ENCODE data around the gene NT5DC4. TPM values are rescaled to one million over a fixed set of nuclear protein-coding genes. Genes with fewer than 3 reads are reported as not detected.
"Not testable (repeated sequence)": the region's sequence is repeated elsewhere in the genome, so short reads cannot be mapped to it uniquely, and the experiment has no call there.

The NT5DC4 gene
- total RNA-seq, 2 donors from 2014 or later = not detected

DNA sequence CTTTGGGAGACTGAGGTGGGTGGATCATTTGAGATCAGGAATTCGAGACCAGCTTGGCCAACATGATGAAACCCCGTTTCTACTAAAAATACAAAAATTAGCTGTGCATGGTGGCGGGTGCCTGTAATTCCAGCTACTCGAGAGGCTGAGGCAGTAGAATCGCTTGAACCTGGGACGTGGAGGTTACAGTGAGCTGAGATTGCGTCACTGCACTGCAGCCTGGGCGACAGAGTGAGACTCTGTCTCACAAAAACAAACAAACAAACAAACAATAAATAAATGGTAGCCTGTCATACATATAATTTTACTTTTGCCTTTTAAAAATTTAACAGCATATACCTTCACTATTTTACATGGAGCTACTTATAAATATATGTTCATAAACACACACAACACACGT, 13.9 kb upstream of the NT5DC4 start:
- ATAC-seq; H3K4me3 Mint-ChIP-seq; H3K36me3 Mint-ChIP-seq (ENCODE audit: low read depth); H3K27ac Mint-ChIP-seq; H3K9me3 ChIP-seq (ENCODE audit: control insufficient read depth, low read length, poor library complexity, severe bottlenecking); DNase-seq; H3K27me3 Mint-ChIP-seq: not testable (repeated sequence)
- peaks cover 26% of the 10 kb centered on the region for H3K4me1 Mint-ChIP-seq

DNA sequence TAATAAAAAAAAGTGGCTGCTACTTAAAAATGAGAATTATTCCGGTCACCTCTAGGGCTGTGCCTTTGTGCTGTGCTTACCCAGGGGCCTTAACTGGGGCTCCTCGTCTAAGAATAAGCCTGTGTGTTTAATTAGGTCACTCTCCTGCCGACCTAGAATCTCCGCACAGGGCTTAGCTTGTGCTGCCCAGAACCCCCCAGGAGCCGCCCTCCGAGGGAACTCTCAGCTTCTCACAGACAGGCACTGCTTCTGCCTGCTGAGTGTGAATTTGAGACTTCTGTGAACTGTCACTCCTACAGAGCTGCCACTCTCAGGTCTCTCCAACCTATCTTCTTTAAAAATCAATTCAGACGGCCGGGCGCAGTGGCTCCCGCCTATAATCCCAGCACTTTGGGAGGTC, 11.9 kb upstream of the NT5DC4 start:
- DNase-seq (no peak), ATAC-seq (no peak)
- peaks cover 4% of the 10 kb centered on the region for H3K36me3 Mint-ChIP-seq (ENCODE audit: low read depth)
- peak overlapping the region; percentile 50 for H3K4me3 Mint-ChIP-seq
- H3K27ac Mint-ChIP-seq = no peak overlapping the region
- H3K4me1 Mint-ChIP-seq = peaks cover 26% of the 10 kb centered on the region
- H3K27me3 Mint-ChIP-seq = peaks cover 21% of the 10 kb centered on the region
- H3K9me3 ChIP-seq (ENCODE audit: control insufficient read depth, low read length, poor library complexity, severe bottlenecking) = no peaks in the 10 kb centered on the region

DNA sequence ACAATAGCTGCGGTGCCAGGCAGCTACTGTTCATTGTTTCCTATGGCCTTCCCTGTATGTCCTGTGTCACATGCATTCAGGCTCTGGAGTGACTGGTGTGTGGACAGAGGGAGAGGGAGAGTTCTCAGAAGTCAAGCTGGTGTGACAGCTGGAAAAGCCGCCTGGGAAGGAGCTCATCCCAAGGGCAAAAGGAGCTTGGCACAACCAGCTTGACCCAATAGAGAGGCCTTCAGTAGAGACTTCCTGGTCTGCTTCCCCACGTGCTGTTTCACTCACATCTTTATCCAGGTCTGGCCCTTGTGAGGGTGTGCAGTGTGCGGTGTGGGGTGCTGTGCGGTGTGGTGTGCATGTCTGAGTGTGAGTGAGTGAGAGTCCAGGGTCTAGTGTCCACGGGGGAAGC, 11.1 kb upstream of the NT5DC4 start:
- DNase-seq (no peak), ATAC-seq (no peak)
- H3K36me3 Mint-ChIP-seq (ENCODE audit: low read depth) = peaks cover 3% of the 10 kb centered on the region
- H3K27ac Mint-ChIP-seq = no peak overlapping the region
- H3K9me3 ChIP-seq (ENCODE audit: control insufficient read depth, low read length, poor library complexity, severe bottlenecking) = no peaks in the 10 kb centered on the region
- peaks cover 25% of the 10 kb centered on the region for H3K4me1 Mint-ChIP-seq
- H3K4me3 Mint-ChIP-seq = no peak overlapping the region
- peaks cover 25% of the 10 kb centered on the region for H3K27me3 Mint-ChIP-seq

DNA sequence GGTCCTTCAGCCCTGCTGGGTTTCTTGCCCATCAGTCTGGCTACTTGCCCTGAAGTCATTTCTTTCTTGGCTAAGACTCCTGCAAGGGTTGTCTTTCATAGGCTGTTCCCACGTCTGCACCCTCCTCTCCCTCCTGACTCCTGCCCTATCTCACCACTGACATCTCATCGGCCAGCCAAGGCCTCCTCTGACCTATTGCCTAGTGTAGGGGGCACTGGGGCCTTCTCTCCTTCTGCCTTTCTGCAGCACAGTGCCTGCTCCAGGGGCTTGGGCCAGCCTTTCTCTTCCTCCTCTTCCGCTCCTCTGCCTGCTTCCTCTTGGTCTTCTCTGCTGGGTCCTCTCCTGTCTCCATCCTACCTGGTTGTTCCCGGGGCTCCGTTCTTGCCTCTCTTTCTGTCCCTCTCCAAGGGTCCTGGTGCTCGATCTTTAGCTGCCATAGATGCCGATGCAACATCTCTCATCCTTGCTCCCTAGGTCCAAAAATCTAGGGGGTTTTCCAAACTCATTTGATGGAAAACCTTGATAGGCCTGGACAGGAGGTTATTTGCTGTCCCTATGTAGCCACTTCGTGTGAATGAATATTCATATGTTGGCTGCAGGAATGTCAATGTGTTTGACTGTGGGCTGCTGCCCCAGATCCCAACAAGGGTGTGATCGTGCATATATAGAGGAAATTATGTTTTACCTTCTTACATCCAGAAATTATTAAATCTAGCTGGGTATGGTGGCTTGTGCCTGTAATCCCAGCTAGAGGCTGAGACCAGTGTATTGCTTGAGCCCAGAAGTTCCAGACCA, 9.7 kb upstream of the NT5DC4 start:
- ATAC-seq (no peak), DNase-seq (no peak)
- Mint-ChIP-seq H3K4me3 (no peak overlapping the region), H3K27ac (no peak overlapping the region), H3K4me1 (peaks cover 20% of the 10 kb centered on the region), H3K36me3 (ENCODE audit: low read depth) (peaks cover 2% of the 10 kb centered on the region), H3K27me3 (peaks cover 23% of the 10 kb centered on the region)
- no peaks in the 10 kb centered on the region for H3K9me3 ChIP-seq (ENCODE audit: control insufficient read depth, low read length, poor library complexity, severe bottlenecking)

DNA sequence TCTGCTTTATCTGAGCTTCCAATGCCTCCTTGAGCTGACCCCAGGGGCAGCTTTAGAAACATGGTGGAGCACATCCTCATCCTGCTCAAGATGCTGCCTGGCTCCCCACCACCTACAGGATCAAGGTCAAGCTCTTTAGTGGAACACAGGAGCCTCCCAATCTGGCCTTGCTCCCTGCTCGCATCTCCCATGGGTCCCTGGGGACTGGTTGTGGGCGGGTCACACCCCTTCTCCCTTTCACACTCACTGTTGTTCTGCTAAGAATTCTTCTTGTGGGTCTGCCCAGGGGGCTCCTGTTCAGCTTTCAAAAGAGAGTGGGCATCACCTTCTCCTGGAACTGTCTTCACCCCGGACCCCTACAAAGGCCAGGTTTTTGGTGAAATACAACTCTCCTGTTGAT, 8.4 kb upstream of the NT5DC4 start:
- no peak for ATAC-seq
- Mint-ChIP-seq H3K27ac (peak overlapping the region; percentile 27), H3K36me3 (ENCODE audit: low read depth) (peaks cover 2% of the 10 kb centered on the region), H3K4me3 (peak overlapping the region; percentile 12), H3K4me1 (peaks cover 16% of the 10 kb centered on the region), H3K27me3 (peaks cover 20% of the 10 kb centered on the region)
- H3K9me3 ChIP-seq (ENCODE audit: control insufficient read depth, low read length, poor library complexity, severe bottlenecking) = no peaks in the 10 kb centered on the region
- no peak for DNase-seq

DNA sequence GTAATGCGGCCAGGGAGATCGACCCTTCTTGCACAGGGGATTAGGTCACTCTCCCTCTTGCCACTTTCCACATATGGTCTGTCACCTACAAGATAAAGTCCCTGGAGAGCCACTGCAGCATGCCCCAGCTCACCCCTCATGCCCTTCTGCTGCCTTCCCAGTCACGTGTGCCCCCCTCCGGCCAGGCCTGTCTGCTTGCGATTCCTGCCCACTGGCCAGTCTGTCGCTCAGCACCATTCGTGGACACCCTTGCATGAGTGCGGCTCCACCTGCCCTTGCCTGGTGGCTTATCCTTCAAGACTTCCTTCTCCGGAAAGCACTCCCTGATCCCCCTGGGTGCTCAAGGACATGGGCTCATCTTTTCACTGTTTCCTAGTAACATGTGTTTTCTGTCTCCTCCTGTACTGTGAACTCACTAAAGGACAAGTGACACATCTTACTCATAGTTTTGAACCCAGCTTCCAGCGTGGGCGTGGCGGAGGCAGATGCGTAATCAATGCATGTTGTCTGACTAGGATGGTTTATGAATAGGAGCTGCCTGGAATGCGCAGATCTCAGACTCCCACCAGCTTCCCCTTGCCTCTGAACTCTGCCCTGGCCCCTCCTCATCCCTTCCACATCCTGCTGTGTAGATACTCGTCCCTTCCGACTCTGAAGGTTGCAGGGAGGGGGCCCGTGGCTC, 7.8 kb upstream of the NT5DC4 start:
- no peak for ATAC-seq
- peaks cover 20% of the 10 kb centered on the region for H3K27me3 Mint-ChIP-seq
- H3K36me3 Mint-ChIP-seq (ENCODE audit: low read depth) = peaks cover 2% of the 10 kb centered on the region

DNA sequence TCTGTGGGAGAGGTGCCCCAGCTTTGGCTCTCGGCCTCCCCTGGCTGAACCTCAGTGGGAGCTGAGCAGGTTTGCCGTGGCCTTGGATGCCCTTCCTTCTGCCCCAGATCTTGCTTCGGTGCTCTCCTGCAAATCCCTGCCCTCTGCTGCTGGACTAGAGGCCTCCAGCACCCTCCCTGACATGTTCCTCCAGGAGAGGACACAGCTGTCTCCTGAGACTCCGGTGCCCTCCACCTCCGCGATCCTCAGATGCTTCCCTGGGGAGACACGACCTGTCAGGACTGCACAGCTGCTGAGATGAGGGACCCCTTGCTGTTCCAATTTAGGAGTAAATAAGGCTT, 7.3 kb upstream of the NT5DC4 start:
- Mint-ChIP-seq H3K27ac (no peak overlapping the region), H3K4me1 (peaks cover 13% of the 10 kb centered on the region), H3K36me3 (ENCODE audit: low read depth) (peaks cover 2% of the 10 kb centered on the region), H3K4me3 (no peak overlapping the region), H3K27me3 (peaks cover 20% of the 10 kb centered on the region)
- DNase-seq (no peak), ATAC-seq (no peak)
- H3K9me3 ChIP-seq (ENCODE audit: control insufficient read depth, low read length, poor library complexity, severe bottlenecking) = no peaks in the 10 kb centered on the region

More for the DNA sequence above, 7.8 kb upstream of the NT5DC4 start:
- Mint-ChIP-seq H3K4me1 (peaks cover 15% of the 10 kb centered on the region), H3K4me3 (no peak overlapping the region), H3K27ac (peak overlapping the region; percentile 27)
- no peaks in the 10 kb centered on the region for H3K9me3 ChIP-seq (ENCODE audit: control insufficient read depth, low read length, poor library complexity, severe bottlenecking)
- DNase-seq = no peak

DNA sequence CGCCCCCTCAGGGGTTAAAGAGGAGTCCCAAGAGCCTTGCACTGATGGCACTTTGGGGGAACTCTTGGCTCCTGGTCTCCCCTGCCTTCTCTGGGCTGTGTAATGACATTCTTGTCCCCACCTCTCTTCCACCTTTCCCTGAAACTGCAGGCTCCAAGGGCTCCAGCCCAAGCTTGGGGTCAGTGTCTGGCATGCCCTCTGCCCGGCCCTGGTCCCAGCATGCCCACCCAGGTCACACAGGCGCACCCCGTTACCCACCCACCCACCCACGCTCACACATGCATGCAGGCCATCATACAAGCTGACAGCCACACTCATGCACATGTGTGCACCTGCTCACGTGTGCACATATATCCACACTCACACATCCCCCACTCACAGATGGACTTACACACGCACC, 6.9 kb upstream of the NT5DC4 start:
- Mint-ChIP-seq H3K27ac (no peak overlapping the region), H3K36me3 (ENCODE audit: low read depth) (peaks cover 2% of the 10 kb centered on the region), H3K4me3 (no peak overlapping the region), H3K4me1 (peaks cover 13% of the 10 kb centered on the region), H3K27me3 (peaks cover 20% of the 10 kb centered on the region)
- no peaks in the 10 kb centered on the region for H3K9me3 ChIP-seq (ENCODE audit: control insufficient read depth, low read length, poor library complexity, severe bottlenecking)
- no peak for DNase-seq
- ATAC-seq = no peak

DNA sequence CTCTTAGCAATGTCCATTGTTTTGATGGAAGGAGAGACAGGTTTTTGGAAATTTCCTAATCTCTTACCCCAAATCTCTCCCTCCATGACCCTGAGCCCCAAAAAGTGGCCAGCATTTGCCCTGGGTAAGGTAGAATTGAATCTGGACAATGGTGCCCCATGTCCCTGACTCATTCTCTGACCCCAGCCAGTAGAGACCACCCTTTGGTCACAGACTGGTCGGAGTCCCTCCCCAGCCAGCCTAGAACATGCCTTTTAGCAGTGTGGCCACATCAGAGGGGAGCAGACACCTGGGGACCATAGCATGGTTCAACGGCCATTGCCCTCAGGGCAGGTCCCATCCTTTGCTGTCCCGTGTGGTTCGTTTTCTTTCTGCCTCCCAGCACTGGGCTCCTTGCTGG, 6.5 kb upstream of the NT5DC4 start:
- ATAC-seq = no peak
- peaks cover 9% of the 10 kb centered on the region for H3K4me1 Mint-ChIP-seq
- H3K9me3 ChIP-seq (ENCODE audit: control insufficient read depth, low read length, poor library complexity, severe bottlenecking) = no peaks in the 10 kb centered on the region
- H3K36me3 Mint-ChIP-seq (ENCODE audit: low read depth) = peaks cover 2% of the 10 kb centered on the region
- peaks cover 20% of the 10 kb centered on the region for H3K27me3 Mint-ChIP-seq
- no peak overlapping the region for H3K4me3 Mint-ChIP-seq
- H3K27ac Mint-ChIP-seq = no peak overlapping the region
- DNase-seq = no peak

DNA sequence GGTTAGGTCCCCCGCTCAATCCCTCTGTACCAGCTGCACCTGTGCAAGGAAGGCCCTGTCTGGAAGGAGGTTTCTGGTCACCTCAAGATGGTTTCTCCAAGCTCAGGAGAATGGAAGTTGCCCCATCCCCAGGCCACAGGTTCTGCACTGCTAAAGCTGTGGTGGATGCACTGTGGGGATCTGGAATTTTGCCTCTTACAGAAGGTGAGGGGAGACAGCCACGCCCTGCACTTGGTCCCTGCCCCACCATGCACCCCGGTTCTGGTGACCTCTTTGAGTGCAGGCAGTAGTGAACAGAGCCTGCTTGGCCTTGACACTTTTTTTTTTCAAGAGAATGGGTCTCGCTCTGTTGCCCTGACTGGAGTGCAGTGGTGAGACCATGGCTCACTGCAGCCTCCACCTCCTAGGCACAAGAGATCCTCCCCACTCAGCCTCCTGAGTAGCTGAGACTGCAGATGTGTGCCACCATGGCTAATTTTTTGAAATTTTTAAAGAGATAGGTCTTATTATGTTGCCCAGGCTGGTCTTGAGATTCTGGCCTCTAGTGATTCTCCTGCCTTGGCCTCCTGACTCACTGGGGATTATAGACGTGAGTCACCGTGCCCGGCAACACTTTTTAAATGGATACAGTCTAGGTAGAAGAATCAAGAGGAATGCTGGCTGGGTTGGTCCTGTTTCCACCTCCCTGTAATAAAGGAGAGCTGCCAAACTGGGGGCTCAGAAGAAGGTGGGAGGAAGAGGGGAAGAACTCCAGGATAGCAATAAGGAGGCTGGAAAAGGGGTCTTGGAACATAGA, 5.8 kb upstream of the NT5DC4 start:
- H3K9me3 ChIP-seq (ENCODE audit: control insufficient read depth, low read length, poor library complexity, severe bottlenecking) = no peaks in the 10 kb centered on the region
- ATAC-seq = no peak
- Mint-ChIP-seq H3K27ac (no peak overlapping the region), H3K4me1 (peaks cover 5% of the 10 kb centered on the region), H3K36me3 (ENCODE audit: low read depth) (peaks cover 2% of the 10 kb centered on the region), H3K4me3 (no peak overlapping the region), H3K27me3 (peaks cover 20% of the 10 kb centered on the region)
- DNase-seq = no peak

DNA sequence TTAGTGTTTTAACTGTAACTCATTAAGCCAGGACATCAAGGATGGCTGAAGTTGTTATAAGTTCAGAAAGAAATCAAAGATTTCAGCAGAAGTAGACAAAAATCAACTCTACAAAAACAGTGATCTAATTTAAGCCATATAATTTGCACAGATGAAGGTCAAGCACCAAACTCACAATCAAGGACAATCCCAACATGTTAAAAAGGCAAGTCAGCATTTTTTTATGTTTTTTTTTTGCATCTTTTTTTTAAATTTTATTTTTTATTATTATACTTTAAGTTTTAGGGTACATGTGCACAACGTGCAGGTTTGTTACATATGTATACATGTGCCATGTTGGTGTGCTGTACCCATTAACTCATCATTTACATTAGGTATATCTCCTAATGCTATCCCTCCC, 4.7 kb upstream of the NT5DC4 start:
- not testable (repeated sequence) for H3K9me3 ChIP-seq (ENCODE audit: control insufficient read depth, low read length, poor library complexity, severe bottlenecking); H3K27ac Mint-ChIP-seq; H3K36me3 Mint-ChIP-seq (ENCODE audit: low read depth); ATAC-seq; DNase-seq; H3K4me1 Mint-ChIP-seq; H3K4me3 Mint-ChIP-seq
- H3K27me3 Mint-ChIP-seq = peaks cover 20% of the 10 kb centered on the region

DNA sequence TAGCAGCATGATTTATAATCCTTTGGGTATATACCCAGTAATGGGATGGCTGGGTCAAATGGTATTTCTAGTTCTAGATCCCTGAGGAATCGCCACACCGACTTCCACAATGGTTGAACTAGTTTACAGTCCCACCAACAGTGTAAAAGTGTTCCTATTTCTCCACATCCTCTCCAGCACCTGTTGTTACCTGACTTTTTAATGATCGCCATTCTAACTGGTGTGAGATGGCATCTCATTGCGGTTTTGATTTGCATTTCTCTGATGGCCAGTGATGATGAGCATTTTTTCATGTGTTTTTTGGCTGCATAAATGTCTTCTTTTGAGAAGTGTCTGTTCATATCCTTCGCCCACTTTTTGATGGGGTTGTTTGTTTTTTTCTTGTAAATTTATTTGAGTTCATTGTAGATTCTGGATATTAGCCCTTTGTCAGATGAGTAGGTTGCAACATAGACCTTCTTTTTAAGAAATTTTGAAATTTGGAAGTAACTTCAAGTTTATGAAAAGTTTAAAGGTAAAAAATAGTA, 3.9 kb upstream of the NT5DC4 start:
- not testable (repeated sequence) for H3K4me3 Mint-ChIP-seq, ATAC-seq, H3K4me1 Mint-ChIP-seq

DNA sequence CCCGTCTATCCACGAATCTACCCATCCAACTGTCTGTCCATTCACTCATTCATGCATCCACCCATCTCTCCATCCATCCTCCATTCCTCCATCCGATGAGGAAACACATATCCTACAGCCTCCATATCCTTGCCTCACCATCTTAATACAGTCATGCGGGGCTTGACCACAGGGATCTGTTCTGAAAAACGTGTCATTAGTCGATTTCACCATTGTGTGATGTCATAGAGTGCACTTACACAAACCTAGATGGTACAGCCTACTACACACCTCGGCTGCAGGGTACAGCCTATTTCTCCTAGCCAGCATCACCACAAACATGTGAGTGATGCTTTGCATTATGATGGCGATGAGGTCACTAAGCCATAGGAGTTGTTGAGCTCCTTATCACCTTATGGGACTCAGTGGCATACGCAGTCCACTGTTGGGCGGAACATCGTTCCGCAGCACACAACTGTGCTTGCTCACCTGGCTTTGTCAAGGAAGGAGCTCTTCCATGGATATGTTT, 1.9 kb upstream of the NT5DC4 start:
- DNase-seq (no peak), ATAC-seq (no peak)
- Mint-ChIP-seq H3K4me1 (peaks cover 4% of the 10 kb centered on the region), H3K27ac (no peak overlapping the region), H3K27me3 (peaks cover 8% of the 10 kb centered on the region), H3K36me3 (ENCODE audit: low read depth) (no peaks in the 10 kb centered on the region), H3K4me3 (no peak overlapping the region)
- no peaks in the 10 kb centered on the region for H3K9me3 ChIP-seq (ENCODE audit: control insufficient read depth, low read length, poor library complexity, severe bottlenecking)

More for the DNA sequence above, 3.9 kb upstream of the NT5DC4 start:
- not testable (repeated sequence) for H3K27ac Mint-ChIP-seq; DNase-seq; H3K36me3 Mint-ChIP-seq (ENCODE audit: low read depth); H3K9me3 ChIP-seq (ENCODE audit: control insufficient read depth, low read length, poor library complexity, severe bottlenecking)
- peaks cover 20% of the 10 kb centered on the region for H3K27me3 Mint-ChIP-seq
